HAP-1 (cell line): ENCODE results near the gene TXNL4B.
"Not testable (repeated sequence)": the region's sequence is repeated elsewhere in the genome, so short reads cannot be mapped to it uniquely, and the experiment has no call there.

Experiments used
- DNase-seq, 2 experiments: peaks; one replicate each; pipeline ENCODE4 v3.0.0-alpha.2; 2016 to 2020; ENCODE audit warnings: low spot score in 2 of 2
- H3K27me3 ChIP-seq: fragments of 250-450 bp; sonication (Bioruptor Pico); 2 replicates; pipeline ENCODE4 v1.5.1; 2020; ENCODE audit warnings: low read depth, mild to moderate bottlenecking, moderate library complexity
- H3K36me3 ChIP-seq: fragments of 250-450 bp; sonication (Bioruptor Pico); replicated peaks from 2 replicates; pipeline ENCODE4 v1.5.1; 2020; ENCODE audit warnings: mild to moderate bottlenecking
- H3K4me1 ChIP-seq: fragments of 250-450 bp; sonication (Bioruptor Pico); 2 replicates; pipeline ENCODE4 v1.5.1; 2020; ENCODE audit warnings: mild to moderate bottlenecking
- H3K4me3 ChIP-seq: fragments of 250-450 bp; sonication (Bioruptor Pico); 2 replicates; pipeline ENCODE4 v1.5.1; 2020; ENCODE audit warnings: mild to moderate bottlenecking, moderate library complexity
- H3K9me3 ChIP-seq: fragments of 250-450 bp; sonication (Bioruptor Pico); 2 replicates; pipeline ENCODE4 v1.5.1; 2020; ENCODE audit warnings: mild to moderate bottlenecking, moderate library complexity
- in situ Hi-C: fragments of 300-500 bp; cut with MboI; formaldehyde crosslinking; loops from 3 replicates; pipeline ENCODE4 v1.14.3; 2020; ENCODE audit warnings: low sequenced_read_pairs, inconsistent platforms, mixed read lengths

TXNL4B gene

DNA sequence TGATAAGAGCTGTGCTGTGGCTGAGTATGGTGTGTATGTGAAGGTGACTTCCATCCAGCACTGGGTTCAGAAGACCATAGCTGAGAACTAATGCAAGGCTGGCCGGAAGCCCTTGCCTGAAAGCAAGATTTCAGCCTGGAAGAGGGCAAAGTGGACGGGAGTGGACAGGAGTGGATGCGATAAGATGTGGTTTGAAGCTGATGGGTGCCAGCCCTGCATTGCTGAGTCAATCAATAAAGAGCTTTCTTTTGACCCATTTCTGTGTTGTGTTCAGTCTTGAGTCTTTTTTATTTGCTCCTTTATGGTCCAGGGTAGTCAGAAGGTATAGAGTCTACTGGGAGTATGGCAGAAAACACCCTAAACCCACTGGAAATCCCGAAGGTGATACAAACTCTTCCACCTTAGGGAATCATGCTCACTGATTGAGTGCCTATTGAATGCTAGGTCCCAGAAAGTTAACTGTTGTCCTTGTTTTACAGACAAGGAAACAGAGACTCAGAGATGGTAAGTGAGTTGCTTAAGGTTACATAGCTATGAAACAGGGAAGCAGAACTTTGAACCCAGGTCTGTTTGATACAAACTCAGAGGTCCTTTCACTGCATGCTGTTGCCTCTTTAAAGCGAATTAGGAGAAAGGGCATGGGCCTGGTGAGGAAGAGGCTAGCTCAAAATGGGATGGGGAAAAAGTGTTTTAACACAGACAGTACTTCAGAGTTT is 16.3 kb downstream of the TXNL4B start:
- H3K9me3 ChIP-seq, H3K27me3 ChIP-seq, H3K4me1 ChIP-seq, H3K36me3 ChIP-seq, DNase-seq, H3K4me3 ChIP-seq, in situ Hi-C loops: not testable (repeated sequence)

DNA sequence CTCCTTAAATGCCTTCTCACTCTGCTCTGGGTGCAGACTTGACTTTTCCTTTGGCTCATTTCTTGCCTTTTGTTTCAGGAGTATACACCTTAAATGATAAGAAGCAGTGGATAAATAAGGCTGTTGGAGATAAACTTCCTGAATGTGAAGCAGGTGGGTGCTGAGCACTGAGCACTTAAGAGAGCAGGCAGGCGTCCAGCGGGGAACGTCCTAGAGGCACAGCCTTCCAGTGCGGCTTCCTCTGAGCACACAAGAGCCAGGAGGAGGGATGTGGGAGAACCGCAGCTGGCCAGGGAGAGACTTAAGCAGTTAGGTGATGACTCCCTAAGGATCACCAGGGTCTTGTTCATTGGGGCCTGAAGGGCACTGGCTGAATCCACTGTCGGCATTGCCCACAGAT is 18.4 kb downstream of the TXNL4B start:
- in situ Hi-C loops, H3K36me3 ChIP-seq: not testable (repeated sequence)

DNA sequence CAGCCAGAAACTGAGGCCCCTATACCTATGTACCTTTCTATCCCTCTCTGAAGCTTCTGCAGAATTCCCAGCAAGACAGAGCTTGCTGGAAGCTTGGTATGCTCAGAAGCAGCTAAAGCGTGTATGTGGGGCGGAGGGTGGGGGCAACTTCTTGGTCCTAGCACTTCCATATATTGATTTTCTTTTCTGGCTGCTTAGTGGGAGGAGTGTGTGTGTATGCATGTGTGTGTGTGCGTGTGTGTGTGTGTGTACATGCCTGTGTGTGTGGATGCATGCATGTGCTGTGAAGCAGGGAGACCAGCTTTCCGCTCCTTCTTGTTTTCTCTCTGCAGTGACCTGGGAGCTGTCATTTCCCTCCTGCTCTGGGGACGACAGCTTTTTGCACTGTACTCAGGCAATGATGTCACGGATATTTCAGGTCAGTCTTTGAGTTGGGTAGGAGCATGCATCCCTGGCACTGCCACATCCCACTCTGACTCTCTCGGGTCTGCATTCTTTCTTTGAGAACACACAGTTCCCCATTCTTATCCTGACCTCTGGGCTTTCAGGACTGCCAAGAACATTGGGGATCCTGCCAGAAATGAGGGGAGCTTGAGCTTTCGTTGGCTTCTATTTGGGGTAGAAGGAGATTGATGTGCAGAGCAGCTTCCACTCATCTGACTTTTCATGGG is 19.7 kb downstream of the TXNL4B start:
- DNase-seq, result no peak
- in situ Hi-C loops, result no loop called here

More for the DNA sequence above, 18.4 kb downstream of the TXNL4B start:
- H3K4me3 ChIP-seq, H3K9me3 ChIP-seq, H3K4me1 ChIP-seq, H3K27me3 ChIP-seq, DNase-seq: not testable (repeated sequence)

DNA sequence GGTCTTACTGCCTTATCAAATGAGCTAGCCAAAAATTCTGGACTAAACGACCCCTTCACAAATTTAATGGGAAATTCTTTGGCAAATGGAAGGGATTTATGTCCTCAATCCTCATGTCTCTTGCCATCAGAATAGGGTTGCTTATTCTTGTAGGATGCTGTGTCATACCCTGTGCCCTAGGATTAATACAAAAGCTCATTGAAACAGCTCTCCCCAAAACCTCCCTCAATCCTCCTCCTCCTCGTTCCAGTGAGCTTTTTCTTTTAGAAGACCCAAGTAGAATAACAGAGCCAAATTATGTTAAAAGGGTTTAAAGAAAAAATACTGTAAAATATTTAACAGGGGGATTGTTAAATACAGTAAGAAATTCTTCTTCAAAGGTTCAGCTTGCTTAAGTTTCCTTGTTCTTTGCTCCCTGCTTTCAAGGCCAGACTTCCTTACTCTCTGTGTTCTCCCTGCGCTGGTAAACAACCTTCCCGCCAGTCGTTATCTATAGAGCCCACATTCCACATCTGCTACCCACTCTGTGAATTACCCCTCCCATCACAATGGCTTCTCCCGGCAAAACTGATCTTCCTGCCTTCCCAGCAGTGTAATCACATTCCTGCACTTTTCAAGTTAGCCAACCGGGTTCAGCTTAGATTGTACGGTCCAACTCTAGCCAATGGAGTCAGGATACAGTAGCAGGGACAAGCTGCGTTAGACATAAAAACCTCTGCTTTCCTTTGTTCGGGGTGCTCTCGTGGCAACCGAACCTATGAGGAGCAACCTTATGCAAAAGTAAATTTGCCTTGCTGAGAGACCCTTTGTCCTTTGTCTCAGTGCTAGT is 20.7 kb downstream of the TXNL4B start:
- no peak for DNase-seq
- no peaks in the 10 kb centered on the region for H3K27me3 ChIP-seq
- in situ Hi-C loops, result no loop called here
- H3K36me3 ChIP-seq, result no peaks in the 10 kb centered on the region
- H3K4me1 ChIP-seq, result no peaks in the 10 kb centered on the region
- no peaks in the 10 kb centered on the region for H3K9me3 ChIP-seq
- no peak overlapping the region for H3K4me3 ChIP-seq

More for the DNA sequence above, 19.7 kb downstream of the TXNL4B start:
- no peaks in the 10 kb centered on the region for H3K9me3 ChIP-seq
- H3K4me1 ChIP-seq, result no peaks in the 10 kb centered on the region
- H3K27me3 ChIP-seq, result no peaks in the 10 kb centered on the region
- H3K4me3 ChIP-seq, result no peak overlapping the region
- no peaks in the 10 kb centered on the region for H3K36me3 ChIP-seq

DNA sequence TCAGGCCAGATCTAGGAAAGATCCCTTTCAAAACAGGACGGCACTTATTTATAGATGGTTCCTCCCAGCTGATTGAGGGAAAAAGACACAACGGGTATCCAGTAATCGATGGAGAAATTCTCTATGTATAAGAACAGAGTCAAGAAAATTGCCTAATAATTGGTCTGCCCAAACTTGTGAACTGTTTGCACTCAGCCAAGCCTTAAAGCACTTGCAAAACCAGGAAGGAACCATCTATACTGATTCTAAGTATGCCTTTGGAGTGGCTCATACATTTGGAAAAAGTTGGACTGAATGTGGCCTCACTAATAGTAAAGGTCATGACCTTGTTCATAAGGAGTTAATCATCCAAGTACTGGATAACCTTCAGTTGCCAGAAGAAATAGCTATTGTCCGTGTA is 24.5 kb downstream of the TXNL4B start:
- no peaks in the 10 kb centered on the region for H3K4me1 ChIP-seq
- no peaks in the 10 kb centered on the region for H3K27me3 ChIP-seq
- no peak for DNase-seq
- in situ Hi-C loops, result no loop called here
- H3K9me3 ChIP-seq, result no peaks in the 10 kb centered on the region
- no peaks in the 10 kb centered on the region for H3K36me3 ChIP-seq
- no peak overlapping the region for H3K4me3 ChIP-seq

DNA sequence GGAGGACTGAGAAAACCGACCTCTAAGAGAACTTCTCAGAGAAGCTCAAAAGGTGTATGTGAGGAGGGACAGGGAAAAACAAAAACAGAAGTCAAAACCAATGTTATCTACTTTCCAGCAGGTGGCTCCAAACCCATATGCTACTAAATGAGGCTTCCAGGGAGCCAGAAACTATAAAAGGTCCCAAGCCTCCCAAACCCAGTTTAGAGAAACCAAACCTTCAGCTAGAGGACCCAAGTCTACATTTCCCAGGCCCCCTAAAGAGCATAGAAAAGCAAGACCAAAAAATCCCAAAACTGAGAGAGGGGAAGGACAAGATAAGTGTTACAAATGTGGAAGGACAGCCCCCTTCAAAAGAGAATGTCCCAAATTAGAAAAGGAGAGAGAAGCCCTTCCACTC is 26.7 kb downstream of the TXNL4B start:
- no peaks in the 10 kb centered on the region for H3K27me3 ChIP-seq
- no peaks in the 10 kb centered on the region for H3K4me1 ChIP-seq
- H3K36me3 ChIP-seq, result no peaks in the 10 kb centered on the region
- no peak overlapping the region for H3K4me3 ChIP-seq
- in situ Hi-C loops, result no loop called here
- DNase-seq, result peak in 1 of 2 experiments; percentile 58
- H3K9me3 ChIP-seq, result no peaks in the 10 kb centered on the region

DNA sequence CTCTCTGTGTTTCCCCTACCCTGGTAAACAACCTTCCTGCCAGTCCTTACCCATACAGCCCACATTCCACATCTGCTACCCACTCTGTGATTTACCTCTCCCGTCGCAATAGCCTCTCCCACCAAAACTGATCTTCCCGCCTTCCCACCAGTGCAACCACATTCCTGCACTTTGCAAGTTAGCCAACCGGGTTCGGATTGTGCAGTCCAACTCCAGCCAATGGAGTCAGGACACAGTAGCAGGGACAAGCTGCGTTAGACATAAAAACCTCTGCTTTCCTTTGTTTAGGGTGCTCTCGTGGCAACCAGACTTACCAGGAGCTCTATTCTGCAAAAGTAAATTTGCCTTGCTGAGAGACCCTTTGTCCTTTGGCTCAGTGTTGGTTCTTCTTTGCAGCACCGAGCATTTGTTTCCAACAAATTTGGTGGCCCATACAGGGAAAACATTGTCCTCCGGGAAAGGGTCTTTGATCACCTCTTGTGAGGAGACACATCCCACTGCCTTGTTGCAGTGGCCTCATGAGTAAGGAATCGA is 29.0 kb downstream of the TXNL4B start:
- no peaks in the 10 kb centered on the region for H3K36me3 ChIP-seq
- in situ Hi-C loops, result no loop called here
- H3K4me1 ChIP-seq, result no peaks in the 10 kb centered on the region
- DNase-seq, result no peak
- no peaks in the 10 kb centered on the region for H3K9me3 ChIP-seq
- no peaks in the 10 kb centered on the region for H3K27me3 ChIP-seq
- H3K4me3 ChIP-seq, result no peak overlapping the region

DNA sequence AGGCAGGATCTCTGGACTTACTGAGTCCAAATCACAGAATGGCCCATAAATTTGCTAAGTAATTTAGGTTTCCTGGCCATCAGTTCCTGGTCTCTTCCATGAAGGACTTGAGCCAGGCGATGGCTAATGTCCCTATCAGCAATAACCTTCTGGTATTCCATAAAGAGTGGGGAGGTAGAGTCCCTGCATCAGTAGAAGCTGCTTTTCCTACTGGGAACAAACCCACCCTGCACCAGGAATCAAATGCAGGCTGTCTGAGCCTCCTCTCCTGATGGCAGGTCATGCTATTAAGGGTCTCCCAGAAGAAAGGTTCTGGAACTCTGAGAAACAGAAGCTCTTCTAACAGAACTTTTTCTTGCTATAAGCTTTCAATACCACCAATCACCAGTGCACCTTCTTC is 31.9 kb downstream of the TXNL4B start:
- no peak overlapping the region for H3K4me3 ChIP-seq
- no peak for DNase-seq
- no peaks in the 10 kb centered on the region for H3K27me3 ChIP-seq
- no peaks in the 10 kb centered on the region for H3K4me1 ChIP-seq
- in situ Hi-C loops, result no loop called here
- no peaks in the 10 kb centered on the region for H3K36me3 ChIP-seq
- H3K9me3 ChIP-seq, result no peaks in the 10 kb centered on the region

DNA sequence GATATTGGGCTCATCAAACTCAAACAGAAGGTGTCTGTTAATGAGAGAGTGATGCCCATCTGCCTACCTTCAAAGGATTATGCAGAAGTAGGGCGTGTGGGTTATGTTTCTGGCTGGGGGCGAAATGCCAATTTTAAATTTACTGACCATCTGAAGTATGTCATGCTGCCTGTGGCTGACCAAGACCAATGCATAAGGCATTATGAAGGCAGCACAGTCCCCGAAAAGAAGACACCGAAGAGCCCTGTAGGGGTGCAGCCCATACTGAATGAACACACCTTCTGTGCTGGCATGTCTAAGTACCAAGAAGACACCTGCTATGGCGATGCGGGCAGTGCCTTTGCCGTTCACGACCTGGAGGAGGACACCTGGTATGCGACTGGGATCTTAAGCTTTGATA is 33.0 kb downstream of the TXNL4B start:
- Histone ChIP-seq H3K4me3 (no peak overlapping the region), H3K36me3 (no peaks in the 10 kb centered on the region), H3K4me1 (no peaks in the 10 kb centered on the region), H3K9me3 (no peaks in the 10 kb centered on the region), H3K27me3 (no peaks in the 10 kb centered on the region)
- no peak for DNase-seq
- in situ Hi-C loops, result no loop called here

DNA sequence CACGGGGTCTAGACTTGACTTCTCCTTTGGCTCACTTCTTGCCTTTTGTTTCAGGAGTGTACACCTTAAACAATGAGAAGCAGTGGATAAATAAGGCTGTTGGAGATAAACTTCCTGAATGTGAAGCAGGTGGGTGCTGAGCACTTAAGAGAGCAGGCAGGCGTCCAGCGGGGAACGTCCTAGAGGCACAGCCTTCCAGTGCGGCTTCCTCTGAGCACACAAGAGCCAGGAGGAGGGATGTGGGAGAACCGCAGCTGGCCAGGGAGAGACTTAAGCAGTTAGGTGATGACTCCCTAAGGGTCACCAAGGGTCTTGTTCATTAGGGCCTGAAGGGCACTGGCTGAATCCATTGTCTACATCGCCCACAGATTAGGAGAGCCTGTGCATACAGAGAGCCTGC is 34.4 kb downstream of the TXNL4B start:
- not testable (repeated sequence) for H3K36me3 ChIP-seq

DNA sequence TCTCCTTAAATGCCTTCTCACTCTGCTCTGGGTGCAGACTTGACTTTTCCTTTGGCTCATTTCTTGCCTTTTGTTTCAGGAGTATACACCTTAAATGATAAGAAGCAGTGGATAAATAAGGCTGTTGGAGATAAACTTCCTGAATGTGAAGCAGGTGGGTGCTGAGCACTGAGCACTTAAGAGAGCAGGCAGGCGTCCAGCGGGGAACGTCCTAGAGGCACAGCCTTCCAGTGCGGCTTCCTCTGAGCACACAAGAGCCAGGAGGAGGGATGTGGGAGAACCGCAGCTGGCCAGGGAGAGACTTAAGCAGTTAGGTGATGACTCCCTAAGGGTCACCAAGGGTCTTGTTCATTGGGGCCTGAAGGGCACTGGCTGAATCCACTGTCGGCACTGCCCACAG is 36.1 kb downstream of the TXNL4B start:
- H3K4me1 ChIP-seq, DNase-seq, H3K36me3 ChIP-seq, in situ Hi-C loops, H3K27me3 ChIP-seq, H3K9me3 ChIP-seq, H3K4me3 ChIP-seq: not testable (repeated sequence)

More for the DNA sequence above, 34.4 kb downstream of the TXNL4B start:
- H3K4me1 ChIP-seq, DNase-seq, H3K27me3 ChIP-seq, in situ Hi-C loops, H3K4me3 ChIP-seq, H3K9me3 ChIP-seq: not testable (repeated sequence)

DNA sequence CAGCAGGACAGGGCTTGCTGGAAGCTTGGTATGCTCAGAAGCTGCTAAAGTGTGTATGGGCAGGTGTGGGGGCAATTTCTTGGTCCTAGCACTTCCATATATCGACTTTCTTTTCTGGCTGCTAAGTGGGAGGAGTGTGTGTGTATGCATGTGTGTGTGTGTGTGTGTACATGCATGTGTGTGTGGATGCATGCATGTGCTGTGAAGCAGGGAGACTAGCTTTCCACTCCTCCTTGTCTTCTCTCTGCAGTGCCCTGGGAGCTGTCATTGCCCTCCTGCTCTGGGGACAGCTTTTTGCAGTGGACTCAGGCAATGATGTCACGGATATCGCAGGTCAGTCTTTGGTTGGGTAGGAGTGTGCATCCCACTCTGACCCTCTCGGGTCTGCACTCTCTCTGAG is 37.5 kb downstream of the TXNL4B start:
- DNase-seq, result no peak
- Histone ChIP-seq H3K27me3 (0 out of 2 replicates have a peak, but pooled peaks cover 3% of the 10 kb centered on the region), H3K9me3 (no peaks in the 10 kb centered on the region), H3K36me3 (no peaks in the 10 kb centered on the region), H3K4me3 (no peak overlapping the region), H3K4me1 (no peaks in the 10 kb centered on the region)
- in situ Hi-C loops, result no loop called here

DNA sequence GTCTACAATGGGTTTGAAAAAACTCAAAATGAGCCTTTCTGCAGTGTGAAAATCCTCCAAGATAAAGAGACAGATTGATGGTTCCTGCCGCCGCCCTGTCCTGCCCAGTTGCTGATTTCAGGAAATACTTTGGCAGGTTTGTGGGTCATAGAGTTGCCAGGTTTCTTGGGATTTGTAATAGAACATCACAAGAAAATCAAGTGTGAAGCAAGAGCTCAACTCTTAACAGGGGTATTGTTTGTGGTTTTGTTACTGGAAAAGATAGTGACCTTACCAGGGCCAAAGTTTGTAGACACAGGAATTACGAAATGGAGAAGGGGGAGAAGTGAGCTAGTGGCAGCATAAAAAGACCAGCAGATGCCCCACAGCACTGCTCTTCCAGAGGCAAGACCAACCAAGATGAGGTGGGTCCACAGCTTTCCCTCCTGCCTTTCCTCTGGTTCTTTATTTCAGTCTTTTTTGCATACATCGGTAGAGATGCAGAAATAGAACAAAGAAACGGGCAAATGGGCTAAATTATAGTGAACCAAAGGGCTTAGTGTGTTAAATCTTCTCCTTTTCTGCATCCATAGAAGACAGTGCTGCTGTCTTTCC is 39.1 kb downstream of the TXNL4B start, which contains the start of gene HP:
HP (plus strand) TSS at position 252 of the 594 bp plus-strand sequence; CDS start at position 400, 148 bp downstream.
- DNase-seq, H3K36me3 ChIP-seq, H3K27me3 ChIP-seq, H3K4me1 ChIP-seq, H3K4me3 ChIP-seq, H3K9me3 ChIP-seq, in situ Hi-C loops: not testable (repeated sequence)
